Fibroblast of skin of right quadriceps (primary cell): Measurements from ENCODE around the gene DGKH.
"Not testable (repeated sequence)": the region's sequence is repeated elsewhere in the genome, so short reads cannot be mapped to it uniquely, and the experiment has no call there.

Experiments
- DNase-seq: peaks from one replicate; pipeline ENCODE4 v3.0.0-alpha.2; 2013

Gene DGKH

DNA sequence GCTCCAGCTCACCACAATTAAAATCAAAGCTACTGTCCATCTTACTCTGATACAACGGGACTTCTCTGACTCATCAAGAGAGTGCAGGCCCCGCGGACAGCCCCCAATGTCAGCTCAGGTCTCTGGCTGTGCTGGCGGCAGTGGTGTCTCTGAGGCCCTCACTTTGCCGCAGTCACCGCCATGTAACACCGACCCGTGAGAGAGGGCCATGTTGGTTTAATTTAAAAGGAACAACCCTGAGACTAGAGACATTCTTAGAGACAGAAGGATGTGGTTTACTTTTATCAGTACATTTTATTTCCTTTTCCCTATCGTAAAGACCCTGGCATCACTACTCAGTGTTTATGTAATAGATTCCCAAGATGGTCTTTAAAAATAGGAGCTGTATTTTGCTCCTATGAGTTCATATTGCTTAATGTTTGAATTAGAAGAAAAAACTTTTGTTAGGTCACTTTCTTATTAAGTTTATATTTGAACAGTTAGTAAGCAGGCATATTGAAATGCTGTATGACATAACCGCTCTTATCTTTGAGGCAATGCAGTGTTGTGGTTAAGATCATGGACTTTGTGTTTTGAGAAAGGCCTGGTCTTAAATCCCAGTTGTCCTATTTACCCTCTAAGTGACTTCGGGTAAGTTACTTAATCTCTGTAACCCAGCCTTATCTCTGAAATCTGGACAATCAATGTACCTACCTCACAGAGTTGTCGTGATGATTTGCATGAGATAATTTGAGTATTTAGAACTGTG, 23.4 kb downstream of the DGKH start:
- peak; percentile 8 for DNase-seq

GRCh38 chr13:42073683-42074082, 25.2 kb downstream of the DGKH start:
- peak; percentile 10 for DNase-seq

- no peak for DNase-seq
These were observed 27.1 kb downstream of the DGKH start for GRCh38 chr13:42075517-42075916.

- peak; percentile 78 for DNase-seq
These were observed 27.9 kb downstream of the DGKH start for GRCh38 chr13:42076309-42076713.

- peak; percentile 63 for DNase-seq
These were observed 29.8 kb downstream of the DGKH start for GRCh38 chr13:42078128-42078808.

DNA sequence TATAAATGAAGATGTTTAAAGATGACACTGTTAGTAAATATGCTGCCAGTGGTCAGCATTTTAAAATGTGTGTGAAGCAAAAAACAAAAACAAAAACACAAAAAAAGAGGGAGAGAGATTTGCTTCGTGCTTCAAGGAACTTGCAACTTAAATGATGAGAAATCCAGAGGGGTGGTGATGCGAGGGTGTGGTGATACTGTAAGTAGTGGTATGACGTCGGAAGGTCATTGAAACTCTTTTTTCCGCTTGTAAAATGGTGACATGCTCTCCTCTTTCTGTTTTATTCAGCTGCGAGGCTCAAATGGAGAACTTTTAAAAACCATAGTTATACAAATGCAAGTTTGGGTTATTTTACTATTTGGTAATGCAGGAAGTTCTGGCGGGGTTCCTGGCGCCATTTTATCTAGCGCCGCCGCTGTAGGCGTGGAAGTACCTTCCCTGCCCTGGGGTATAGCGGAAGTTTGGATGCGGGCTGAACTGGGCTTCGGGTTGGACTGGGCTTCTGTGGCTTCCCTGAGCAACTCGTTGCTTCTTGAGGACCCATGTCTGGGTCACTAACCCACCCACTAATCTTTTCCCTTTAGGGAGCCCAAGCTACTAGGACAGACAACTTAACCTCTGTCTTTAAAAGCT, 34.8 kb downstream of the DGKH start:
- no peak for DNase-seq

DNA sequence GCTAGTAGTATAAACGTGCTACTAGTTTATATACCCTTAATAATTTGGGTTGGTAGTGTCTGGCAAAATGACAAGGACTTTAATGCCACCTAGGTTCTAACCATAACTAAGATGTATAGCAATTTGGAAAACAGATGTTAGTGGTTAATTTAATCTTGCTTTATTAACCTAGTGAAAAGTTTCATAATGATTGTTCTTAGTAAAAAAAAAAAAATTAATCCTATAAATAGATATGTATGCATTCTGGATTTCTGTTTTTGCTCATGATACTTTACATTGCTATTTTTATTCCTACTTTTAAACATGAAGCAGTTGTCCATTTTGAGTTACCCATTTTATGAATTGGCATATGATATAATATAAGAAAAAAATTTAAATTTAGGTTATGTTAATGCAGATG, 36.3 kb downstream of the DGKH start:
- DNase-seq, result no peak

DNA sequence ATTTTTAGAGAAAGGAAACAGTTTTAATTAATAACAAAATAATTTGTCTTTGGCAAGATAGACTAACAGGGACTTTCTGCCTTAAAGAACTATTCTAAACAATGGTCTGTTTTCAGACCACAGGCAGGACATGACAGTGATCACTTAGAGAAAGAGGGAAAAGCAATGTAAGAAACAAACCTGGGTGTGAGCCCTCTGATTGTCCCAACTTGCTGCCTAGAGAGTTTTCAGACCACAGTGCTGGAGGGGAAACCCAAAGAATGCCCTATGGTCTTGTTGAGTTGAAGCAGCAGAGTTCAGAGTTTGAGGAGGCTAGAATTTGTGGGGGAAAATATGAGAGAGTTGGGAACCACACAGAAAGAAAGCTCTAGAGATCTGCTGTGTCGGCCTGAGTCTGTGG, 38.1 kb downstream of the DGKH start:
- no peak for DNase-seq

- DNase-seq, result no peak
These were observed 46.1 kb downstream of the DGKH start for GRCh38 chr13:42094516-42095040.

DNA sequence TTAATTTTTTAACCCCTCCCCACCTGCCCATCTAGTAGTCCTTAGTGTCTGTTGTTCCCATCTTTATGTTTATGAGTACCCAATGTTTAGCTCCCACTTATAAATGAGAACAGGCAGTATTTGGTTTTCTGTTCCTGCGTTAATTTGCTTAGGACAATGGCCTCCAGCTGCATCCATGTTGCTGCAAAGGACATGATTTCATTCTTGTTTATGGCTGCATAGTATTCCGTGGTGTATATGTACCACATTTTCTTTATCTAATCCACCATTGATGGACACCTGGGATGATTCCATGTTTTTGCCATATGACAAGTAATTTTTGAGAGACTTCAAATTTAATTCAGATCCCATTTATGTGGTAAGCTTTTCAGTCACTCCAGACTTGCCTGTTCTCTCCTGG, 47.8 kb downstream of the DGKH start:
- not testable (repeated sequence) for DNase-seq

GRCh38 chr13:42099962-42100675, 51.7 kb downstream of the DGKH start:
- no peak for DNase-seq

GRCh38 chr13:42100960-42101359, 52.5 kb downstream of the DGKH start:
- no peak for DNase-seq

GRCh38 chr13:42101821-42102585, 53.6 kb downstream of the DGKH start:
- no peak for DNase-seq

DNA sequence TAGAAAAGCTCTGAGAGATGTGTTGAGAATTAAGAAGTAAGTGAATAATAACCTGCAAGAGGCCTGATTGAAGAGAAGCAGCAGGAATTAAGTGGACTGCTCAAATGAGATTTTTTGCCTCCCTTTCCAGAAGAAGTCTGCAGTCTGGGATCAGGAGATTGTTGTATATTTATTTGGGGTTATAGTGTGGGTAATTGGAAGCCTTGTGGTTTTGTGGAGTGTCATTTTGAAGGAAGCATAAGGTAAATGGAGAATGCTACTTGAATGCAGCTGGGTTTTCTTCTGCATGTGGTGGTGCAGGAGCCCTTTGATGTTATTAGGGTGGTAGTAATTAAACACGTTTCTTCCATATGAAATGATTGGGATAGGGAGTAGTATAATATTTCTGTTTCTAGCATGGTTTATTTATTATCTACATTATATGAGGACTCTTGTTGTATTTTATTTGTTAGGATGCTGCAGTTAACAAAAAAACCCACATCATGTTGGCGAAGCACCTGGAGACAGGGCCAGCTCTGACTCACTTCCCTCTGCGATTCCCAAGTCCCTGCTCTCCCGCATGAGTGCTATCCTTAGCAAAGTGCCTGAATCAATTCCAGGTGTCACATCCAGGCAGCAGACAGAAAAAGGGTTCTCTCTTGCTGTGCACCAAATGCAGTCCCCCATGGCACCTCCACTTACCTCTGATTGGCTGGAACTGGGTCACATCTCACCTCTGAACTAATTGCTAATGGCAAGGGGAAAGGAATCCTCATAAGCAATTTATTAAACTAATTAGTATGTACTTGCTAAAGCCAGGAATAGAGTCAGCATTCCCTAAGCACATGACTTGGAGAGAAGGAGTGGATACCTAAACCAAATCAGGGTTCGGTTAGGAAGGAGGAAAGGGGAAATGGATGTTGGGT, 54.8 kb downstream of the DGKH start:
- peak; percentile 50 for DNase-seq

- no peak for DNase-seq
These were observed 58.5 kb downstream of the DGKH start for GRCh38 chr13:42106998-42107397.

GRCh38 chr13:42107421-42107820, 59.0 kb downstream of the DGKH start:
- no peak for DNase-seq

DNA sequence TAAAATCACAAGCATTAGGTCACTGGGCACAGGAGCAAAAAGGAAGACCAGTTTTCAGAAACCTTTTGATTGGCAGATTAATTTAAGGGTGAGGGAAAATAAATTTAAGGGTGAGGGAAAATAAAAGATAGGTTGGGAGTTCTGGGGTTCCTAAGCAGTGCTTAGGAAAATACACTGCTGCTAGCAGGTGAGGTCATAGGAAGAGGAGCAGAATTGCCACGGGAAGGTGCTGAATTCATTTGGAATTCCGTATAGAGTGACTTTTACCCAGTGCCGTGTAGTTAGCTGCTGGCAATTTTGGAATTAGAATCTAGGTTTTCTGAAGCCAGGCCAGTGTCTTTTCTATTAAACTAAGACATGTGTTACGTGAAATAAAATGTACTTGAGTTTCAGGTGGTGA, 59.8 kb downstream of the DGKH start:
- DNase-seq, result no peak

DNA sequence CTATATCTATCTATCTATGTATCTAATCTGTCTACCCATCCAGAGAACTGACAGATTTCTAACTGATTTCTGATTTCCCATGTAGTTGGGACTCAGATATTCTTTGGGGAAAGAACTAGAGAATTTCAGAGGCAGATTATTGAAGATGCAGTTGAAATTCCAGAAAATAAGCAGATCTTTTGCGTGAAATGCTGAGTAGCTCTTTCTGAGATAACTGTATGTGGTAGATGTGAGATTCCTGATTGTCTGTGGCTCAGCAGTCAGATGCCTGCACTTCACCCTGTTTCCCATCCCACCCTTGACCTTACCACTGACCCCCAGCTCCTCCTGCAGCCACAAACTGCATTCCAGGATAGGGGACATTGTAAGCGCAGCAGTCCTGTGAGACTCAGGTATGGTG, 61.5 kb downstream of the DGKH start:
- DNase-seq, result no peak

GRCh38 chr13:42110410-42111155, 62.1 kb downstream of the DGKH start:
- DNase-seq, result peak; percentile 80

DNA sequence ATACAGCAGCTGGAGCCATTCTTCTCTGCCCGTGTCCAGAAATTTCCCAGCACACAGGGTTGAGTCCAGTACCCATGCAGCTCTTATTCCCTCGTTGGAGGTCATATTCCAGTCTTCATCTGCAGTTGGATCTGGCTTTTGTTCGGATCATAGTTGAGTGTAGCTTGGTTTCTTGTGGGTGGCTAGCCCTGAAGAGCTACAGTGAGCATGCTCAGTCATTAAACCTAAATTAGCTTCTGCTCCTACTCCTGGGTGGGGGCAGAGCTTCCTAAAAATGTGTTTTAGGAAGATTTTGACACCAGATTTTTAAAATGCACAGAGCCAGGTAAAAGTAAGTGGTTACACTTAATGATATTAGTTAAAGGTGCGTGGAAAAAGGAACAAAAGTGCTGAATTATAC, 64.4 kb downstream of the DGKH start:
- no peak for DNase-seq

DNA sequence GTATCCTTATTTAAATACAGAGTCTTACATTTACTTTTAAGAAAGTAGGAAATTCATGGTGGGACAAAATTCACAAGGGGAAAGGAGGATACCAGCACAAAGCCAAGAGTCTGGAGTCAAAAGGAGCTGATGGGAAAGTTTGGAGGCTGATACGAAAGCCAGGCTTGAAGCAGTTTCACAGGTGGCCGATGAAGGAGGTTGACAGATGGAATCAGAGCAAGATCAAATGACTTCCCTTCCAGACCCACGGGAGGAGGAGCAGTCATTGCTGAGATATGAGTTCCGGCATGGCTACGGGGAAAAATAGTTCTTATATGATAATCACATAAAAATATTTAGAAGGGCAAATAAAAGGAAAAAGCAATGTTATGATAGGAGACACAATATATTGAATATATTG, 65.0 kb downstream of the DGKH start:
- no peak for DNase-seq
